D721Med (cell line): ENCODE results near the gene P2RX3.

Experiments used
- DNase-seq: peaks from one replicate; pipeline ENCODE4 v3.0.0; 2011; ENCODE audit warnings: low spot score; ENCODE audit not compliant: insufficient read length
- FAIRE-seq: peaks from 2 replicates; lab custom pipeline; 2011; peaks lifted over from hg19 to GRCh38; lab: Jason Lieb, UNC
- CTCF ChIP-seq: IDR thresholded peaks from 2 replicates; pipeline ENCODE4 v1.5.1; 2012; ENCODE audit warnings: mild to moderate bottlenecking, control low read depth; ENCODE audit not compliant: insufficient read depth; ENCODE audit errors: missing control alignments

P2RX3 gene

GRCh38 chr11:57407010-57407920 is 69.1 kb downstream of the P2RX3 start:
- FAIRE-seq (no peak), DNase-seq (no peak)
- no peak for TF ChIP-seq CTCF

GRCh38 chr11:57407941-57408475 is 69.9 kb downstream of the P2RX3 start:
- FAIRE-seq, result no peak
- DNase-seq, result no peak
- TF ChIP-seq CTCF, result no peak

- FAIRE-seq (no peak), DNase-seq (no peak)
- no peak for TF ChIP-seq CTCF
These were observed 70.6 kb downstream of the P2RX3 start for GRCh38 chr11:57408771-57409170.

GRCh38 chr11:57409321-57410100 is 71.4 kb downstream of the P2RX3 start:
- DNase-seq (no peak), FAIRE-seq (no peak)
- no peak for TF ChIP-seq CTCF

GRCh38 chr11:57410287-57410686 is 72.1 kb downstream of the P2RX3 start:
- DNase-seq, result no peak
- FAIRE-seq, result no peak
- TF ChIP-seq CTCF, result no peak

GRCh38 chr11:57413681-57414080 is 75.5 kb downstream of the P2RX3 start:
- DNase-seq, result no peak
- no peak for FAIRE-seq
- no peak for TF ChIP-seq CTCF
